ENCODE data around the gene STEEP1. TPM values are rescaled to one million over a fixed set of nuclear protein-coding genes. Genes with fewer than 3 reads are reported as not detected.

STEEP1 gene
- 15.0 TPM for polyA plus RNA-seq (2012; ENCODE audit: insufficient read length, low read depth)

- TF ChIP-seq SIN3A (IDR thresholded peaks at IDR 0.05; ENCODE audit: borderline replicate concordance, insufficient read depth, low read length) = peak; percentile 76; the same call in 1 of the 2 replicates
- 0 out of 2 replicates have a peak, but pooled peaks have one; percentile 62 for TF ChIP-seq POLR2AphosphoS5 (IDR thresholded peaks at IDR 0.05; ENCODE audit: low read depth, low read length)
- no peak for TF ChIP-seq FOXP2 (optimal IDR thresholded peaks at IDR 0.05; ENCODE audit: borderline replicate concordance, extremely low read depth, extremely low read length, insufficient read depth)
- no peak for TF ChIP-seq REST (IDR thresholded peaks at IDR 0.05; ENCODE audit: insufficient read depth in 1 of 2, low read depth in 2 of 2, low read length in 2 of 2)
- 0 out of 2 replicates have a peak, but pooled peaks have one; percentile 38 for TF ChIP-seq TAF1 (IDR thresholded peaks at IDR 0.05; ENCODE audit: borderline replicate concordance, insufficient read depth, low read length)
Measured at GRCh38 chrX:119565107-119565663, at the start of gene STEEP1. TSS of gene STEEP1 (minus strand) at chrX:119565409. CDS start at chrX:119565355, 54 bp downstream.

DNA sequence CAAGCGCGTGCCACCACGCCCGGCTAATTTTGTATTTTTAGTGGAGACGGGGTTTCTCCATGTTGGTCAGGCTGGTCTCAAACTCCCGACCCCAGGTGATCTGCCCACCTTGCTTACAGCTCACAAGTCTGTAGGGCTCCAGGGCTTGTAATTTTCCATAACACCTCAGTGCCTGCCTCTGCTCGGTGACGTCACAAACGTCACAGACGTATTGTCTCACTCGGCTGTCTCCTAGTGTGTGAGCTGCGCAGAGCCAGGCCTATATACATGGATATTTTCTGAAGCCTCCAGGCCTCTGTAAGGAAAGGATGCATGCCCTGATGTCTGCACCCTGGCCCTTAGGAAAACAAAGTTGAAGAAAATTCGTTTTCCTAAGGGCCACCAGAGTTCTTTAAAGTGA is 49.6 kb upstream of the STEEP1 start:
- no peak for TF ChIP-seq SIN3A (IDR thresholded peaks at IDR 0.05; ENCODE audit: borderline replicate concordance, insufficient read depth, low read length)
- TF ChIP-seq TAF1 (IDR thresholded peaks at IDR 0.05; ENCODE audit: borderline replicate concordance, insufficient read depth, low read length) = no peak
- no peak for TF ChIP-seq REST (IDR thresholded peaks at IDR 0.05; ENCODE audit: insufficient read depth in 1 of 2, low read depth in 2 of 2, low read length in 2 of 2)
- no peak for TF ChIP-seq FOXP2 (optimal IDR thresholded peaks at IDR 0.05; ENCODE audit: borderline replicate concordance, extremely low read depth, extremely low read length, insufficient read depth)
- no peak for TF ChIP-seq POLR2AphosphoS5 (IDR thresholded peaks at IDR 0.05; ENCODE audit: low read depth, low read length)

DNA sequence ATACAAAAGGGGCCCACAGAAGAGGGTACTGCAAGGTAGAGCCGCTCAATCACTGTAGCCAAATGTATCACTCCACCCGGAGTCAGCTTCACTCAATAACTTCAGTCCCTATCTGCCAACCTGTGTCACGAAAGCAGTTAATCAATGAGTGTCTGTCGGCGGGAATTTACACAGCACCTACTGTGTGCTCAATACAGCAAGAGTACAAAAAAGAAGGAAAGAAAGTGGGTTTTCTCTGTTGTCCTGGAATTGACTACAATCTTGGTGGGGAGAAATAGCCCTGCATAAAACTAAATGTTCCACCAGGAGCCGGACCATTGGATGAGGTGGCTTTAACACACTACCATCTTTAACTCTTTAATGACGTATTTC is 41.8 kb upstream of the STEEP1 start:
- no peak for TF ChIP-seq REST (IDR thresholded peaks at IDR 0.05; ENCODE audit: insufficient read depth in 1 of 2, low read depth in 2 of 2, low read length in 2 of 2)
- no peak for TF ChIP-seq TAF1 (IDR thresholded peaks at IDR 0.05; ENCODE audit: borderline replicate concordance, insufficient read depth, low read length)
- no peak for TF ChIP-seq FOXP2 (optimal IDR thresholded peaks at IDR 0.05; ENCODE audit: borderline replicate concordance, extremely low read depth, extremely low read length, insufficient read depth)
- no peak for TF ChIP-seq SIN3A (IDR thresholded peaks at IDR 0.05; ENCODE audit: borderline replicate concordance, insufficient read depth, low read length)
- no peak for TF ChIP-seq POLR2AphosphoS5 (IDR thresholded peaks at IDR 0.05; ENCODE audit: low read depth, low read length)

DNA sequence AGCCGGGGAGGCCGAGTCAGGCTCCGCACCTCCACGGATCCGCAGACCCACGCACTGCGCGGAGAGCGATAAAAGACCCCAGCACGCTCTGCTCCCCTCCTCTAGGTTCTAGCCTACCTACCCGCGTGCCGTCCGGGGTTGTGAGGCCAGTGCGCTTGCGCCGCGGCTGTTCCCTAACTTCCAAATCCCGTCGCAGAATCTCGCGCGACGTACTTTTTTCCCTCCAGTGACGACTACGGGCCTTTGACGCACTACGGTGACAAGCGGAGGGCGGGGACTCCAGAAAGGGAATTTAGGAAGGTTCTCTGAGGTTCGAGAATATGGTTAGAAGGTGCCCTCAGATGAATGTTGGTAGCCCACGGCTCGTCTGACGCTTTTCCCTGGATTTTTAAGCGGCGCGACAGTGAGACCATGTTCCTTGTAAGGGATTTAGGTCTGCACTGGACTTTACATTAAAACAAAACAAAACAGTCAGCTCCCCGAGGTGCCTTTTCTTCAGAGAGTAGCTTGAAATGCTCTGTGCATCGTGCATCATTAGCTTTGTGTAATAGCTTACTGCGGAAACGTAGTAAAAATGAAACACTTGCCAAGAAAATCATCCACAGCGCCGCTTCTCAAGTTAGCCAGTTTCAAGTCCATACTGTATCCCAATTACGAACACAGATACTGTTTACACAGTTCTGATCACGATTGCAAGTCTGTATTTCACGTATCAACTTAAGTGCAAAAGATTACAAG is 41.2 kb upstream of the STEEP1 start, which contains the start of gene NKRF:
Gene NKRF, minus strand, starts transcription at position 145 of the 738 bp plus-strand sequence.
- TF ChIP-seq REST (IDR thresholded peaks at IDR 0.05; ENCODE audit: insufficient read depth in 1 of 2, low read depth in 2 of 2, low read length in 2 of 2) (no peak), POLR2AphosphoS5 (IDR thresholded peaks at IDR 0.05; ENCODE audit: low read depth, low read length) (peak; percentile 92), SIN3A (IDR thresholded peaks at IDR 0.05; ENCODE audit: borderline replicate concordance, insufficient read depth, low read length) (no peak), FOXP2 (optimal IDR thresholded peaks at IDR 0.05; ENCODE audit: borderline replicate concordance, extremely low read depth, extremely low read length, insufficient read depth) (no peak), TAF1 (IDR thresholded peaks at IDR 0.05; ENCODE audit: borderline replicate concordance, insufficient read depth, low read length) (peak; percentile 55; the same call in 1 of the 2 replicates)
